Stimulated activated CD8-positive, alpha-beta memory T cell treated with anti-CD3 and anti-CD28 coated beads, Interleukin-15, amount 100 ng/mL, for 1 hour (primary cell): ENCODE results near the gene S100A6.

Experiments used
- DNase-seq: peaks from one replicate; pipeline ENCODE4 v3.0.0-alpha.2; 2020; ENCODE audit warnings: low read depth

S100A6 gene

DNA sequence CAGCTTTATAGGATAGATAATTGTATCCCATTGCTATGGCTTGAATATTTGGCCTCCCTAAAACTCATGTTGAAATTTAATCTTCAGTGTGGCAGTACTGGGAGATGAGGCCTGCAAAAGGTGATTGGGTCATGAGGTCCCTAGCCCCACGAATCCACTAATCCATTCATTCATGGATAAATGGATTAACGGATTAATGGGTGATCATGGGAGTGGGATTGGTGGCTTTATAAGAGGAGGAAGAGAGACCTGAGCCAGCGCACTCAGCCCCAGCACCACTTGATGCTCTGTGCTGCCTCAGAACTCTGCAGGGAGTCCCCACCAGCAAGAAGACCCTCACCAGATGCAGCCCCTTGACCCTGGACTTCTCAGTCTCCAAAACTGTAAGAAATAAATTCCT, 32.0 kb downstream of the S100A6 start:
- DNase-seq = no peak

GRCh38 chr1:153498746-153499145, 37.0 kb downstream of the S100A6 start:
- DNase-seq = no peak

- DNase-seq = no peak
These were observed 40.3 kb downstream of the S100A6 start for GRCh38 chr1:153495536-153495935.

GRCh38 chr1:153494976-153495535, 40.7 kb downstream of the S100A6 start:
- peak; percentile 68 for DNase-seq

- no peak for DNase-seq
These were observed 42.3 kb downstream of the S100A6 start for GRCh38 chr1:153493343-153493960.

DNA sequence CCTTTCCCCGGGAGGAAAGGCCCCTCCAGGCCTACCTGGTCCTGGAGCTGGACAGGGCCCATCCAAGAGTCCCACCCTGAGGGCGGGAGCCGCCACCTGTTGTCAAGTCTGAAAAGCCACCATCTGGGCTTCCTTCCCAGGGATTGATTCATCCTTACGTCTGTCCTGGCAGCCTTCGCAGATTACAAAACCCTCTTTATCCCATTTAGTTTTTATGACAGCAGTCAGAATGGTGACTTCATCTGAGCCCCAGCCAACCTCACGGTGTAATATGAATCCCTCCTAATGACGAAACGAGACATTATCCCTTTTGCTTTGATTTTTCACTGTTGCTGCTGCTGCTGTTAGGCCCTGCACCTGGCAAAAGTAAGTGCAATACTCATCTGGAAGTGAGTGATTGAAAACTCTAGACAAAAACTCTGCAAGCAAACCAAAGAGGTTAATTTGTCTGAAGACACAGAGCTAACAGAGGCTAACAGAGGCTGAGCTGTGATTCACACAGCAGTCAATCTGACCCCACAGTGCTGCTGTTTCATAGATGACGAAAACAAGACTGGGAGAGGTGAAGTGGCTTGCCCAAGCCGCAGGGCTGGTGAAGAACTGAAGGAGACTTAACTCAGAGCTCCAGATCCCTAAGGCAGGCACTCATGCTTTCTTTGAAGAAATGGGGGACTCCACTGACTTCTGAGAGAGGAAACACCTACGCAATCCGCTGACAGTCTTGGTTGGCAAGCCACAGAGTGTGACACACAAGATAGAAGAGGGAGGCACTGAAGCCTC, 45.3 kb downstream of the S100A6 start:
- no peak for DNase-seq

DNA sequence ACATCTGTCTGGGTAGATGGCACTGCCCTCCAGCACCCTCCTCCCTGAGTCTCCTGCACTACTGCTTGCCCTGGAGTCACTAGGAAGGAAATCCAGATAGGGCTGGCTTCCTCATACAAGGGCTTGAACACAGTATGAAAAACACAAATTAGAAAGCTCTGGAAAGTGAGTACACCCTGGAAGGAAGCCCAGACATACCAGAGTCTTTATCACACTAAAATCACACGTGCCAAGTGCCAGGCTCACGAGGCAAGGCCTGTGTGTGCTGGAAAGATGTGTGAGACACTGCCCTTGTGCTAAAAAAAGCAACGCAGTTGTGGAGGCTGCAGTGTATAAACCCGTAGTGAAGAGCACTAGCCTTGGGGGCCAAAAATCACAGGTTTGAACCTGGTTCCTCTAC, 47.1 kb downstream of the S100A6 start:
- no peak for DNase-seq

GRCh38 chr1:153487707-153488106, 48.1 kb downstream of the S100A6 start:
- no peak for DNase-seq

GRCh38 chr1:153485863-153486262, 49.9 kb downstream of the S100A6 start:
- DNase-seq = no peak
